Lung microvascular endothelial cell (primary cell): ENCODE results near the gene SPACA7. TPM values are rescaled to one million over a fixed set of nuclear protein-coding genes. Genes with fewer than 3 reads are reported as not detected.

Experiments used
- DNase-seq, 2 donors: peaks; one replicate each; pipeline versions ENCODE4 v3.0.0 to v3.0.0-alpha.2; 2010; ENCODE audit warnings: low read depth in 2 of 2
- total RNA-seq: library from RNA; depleted of rRNA; stranded (reverse); fragments of >200 nt; gene quantifications from 2 replicates; pipeline ENCODE4 v1.2.1, GENCODE V29; 2014

Gene SPACA7
- total RNA-seq, 1 donor from 2014 or later, result not detected

- no peak for DNase-seq
Measured at GRCh38 chr13:112447761-112448603, 71.8 kb downstream of the SPACA7 start.

- DNase-seq, result no peak
Measured at GRCh38 chr13:112448621-112449544, 72.7 kb downstream of the SPACA7 start.

GRCh38 chr13:112449545-112449930, 73.4 kb downstream of the SPACA7 start:
- DNase-seq, result no peak

GRCh38 chr13:112450118-112450903, 74.2 kb downstream of the SPACA7 start:
- no peak for DNase-seq

GRCh38 chr13:112450904-112451240, 74.7 kb downstream of the SPACA7 start:
- DNase-seq, result no peak

GRCh38 chr13:112451512-112452379, 75.6 kb downstream of the SPACA7 start:
- DNase-seq, result no peak

GRCh38 chr13:112452380-112453206, 76.4 kb downstream of the SPACA7 start:
- no peak for DNase-seq

- no peak for DNase-seq
Measured at GRCh38 chr13:112453207-112453829, 77.2 kb downstream of the SPACA7 start.

- no peak for DNase-seq
Measured at GRCh38 chr13:112453874-112454647, 77.9 kb downstream of the SPACA7 start.

GRCh38 chr13:112454648-112455334, 78.6 kb downstream of the SPACA7 start:
- DNase-seq, result no peak

- DNase-seq, result no peak
Measured at GRCh38 chr13:112455476-112456059, 79.4 kb downstream of the SPACA7 start.

- no peak for DNase-seq
Measured at GRCh38 chr13:112456138-112457056, 80.2 kb downstream of the SPACA7 start.

GRCh38 chr13:112457081-112457480, 80.9 kb downstream of the SPACA7 start:
- no peak for DNase-seq

GRCh38 chr13:112457485-112457884, 81.3 kb downstream of the SPACA7 start:
- DNase-seq, result no peak

GRCh38 chr13:112462408-112462807, 86.3 kb downstream of the SPACA7 start:
- DNase-seq, result no peak

- DNase-seq, result no peak
Measured at GRCh38 chr13:112464720-112465119, 88.6 kb downstream of the SPACA7 start.
